Bronchus fibroblast of lung (primary cell): ENCODE measurements around the gene UXT. TPM values are rescaled to one million over a fixed set of nuclear protein-coding genes. Genes with fewer than 3 reads are reported as not detected.

ENCODE experiments used
- total RNA-seq: library from RNA; depleted of rRNA; stranded (reverse); fragments of >200 nt; gene quantifications from 2 replicates; pipeline ENCODE4 v1.2.3, GENCODE V29; 2015

The UXT gene
- total RNA-seq: 172 and 182 TPM in 2 replicates

GRCh38 chrX:47658684-47659420 is at the start of gene UXT:
TSS of gene UXT (minus strand) at chrX:47659180. CDS start at chrX:47658927, 253 bp downstream.

GRCh38 chrX:47650164-47651042 is 8.6 kb downstream of the UXT start, which contains the start of gene ELK1:
TSS of gene ELK1 (minus strand) at chrX:47650563. CDS start at chrX:47641441, 9,122 bp downstream.

GRCh38 chrX:47629419-47630200 is 29.4 kb downstream of the UXT start, which contains the start of gene CFP:
TSS of gene CFP (minus strand) at chrX:47629930. CDS start at chrX:47629844, 86 bp downstream.

GRCh38 chrX:47619486-47620302 is 39.3 kb downstream of the UXT start, which contains the start of gene SYN1:
TSS of gene SYN1 (minus strand) at chrX:47619857. CDS start at chrX:47619728, 129 bp downstream.

Other genes with a start within 250 kb of the UXT start
- 4.0 and 5.5 TPM in 2 replicates for gene ZNF41, start 176.0 kb downstream of the UXT start, total RNA-seq
- 32.8 and 33.0 TPM in 2 replicates for gene ARAF, start 98.0 kb downstream of the UXT start, total RNA-seq
- 388 and 474 TPM in 2 replicates for gene TIMP1, start 76.7 kb downstream of the UXT start, total RNA-seq
- 0.30 and 0.50 TPM in 2 replicates for gene SYN1, start 39.3 kb downstream of the UXT start, total RNA-seq
- gene CFP, start 29.2 kb downstream of the UXT start, total RNA-seq: under 0.01 and 0.15 TPM in 2 replicates
- gene ELK1, start 8.6 kb downstream of the UXT start, total RNA-seq: 30.2 and 33.6 TPM in 2 replicates
- gene ZNF81, start 177.7 kb upstream of the UXT start, total RNA-seq: 2.7 and 3.9 TPM in 2 replicates